Natural killer cell treated with Interleukin-12 subunit alpha and Interleukin-12 subunit beta and Interleukin-15 and Interleukin-18, amount 100 ng/mL, for 72 hours (primary cell): ENCODE data around the gene MCOLN1. TPM values are rescaled to one million over a fixed set of nuclear protein-coding genes. Genes with fewer than 3 reads are reported as not detected.
"Not testable (repeated sequence)": the region's sequence is repeated elsewhere in the genome, so short reads cannot be mapped to it uniquely, and the experiment has no call there.

Experiments
- ATAC-seq, 2 donors: fragments of 150-1000 bp; cut with Tn5 transposase in 1 of 2; sonication (Bioruptor Pico), chemical (Tn5 transposase) in 1 of 2; 2 replicates each; pipeline ENCODE4 v1.10.0; 2021
- DNase-seq: peaks from one replicate; pipeline ENCODE4 v3.0.0; 2022; ENCODE audit warnings: low spot score
- H3K27ac Mint-ChIP-seq, 2 donors: 1 replicate in 1 of 2; 2 replicates in 1 of 2; pipeline ENCODE4 v1.8.0; 2022; ENCODE audit warnings: mixed read lengths in 2 of 2, mild to moderate bottlenecking in 1 of 2, moderate library complexity in 1 of 2
- H3K27me3 Mint-ChIP-seq, 2 donors: 1 replicate in 1 of 2; 2 replicates in 1 of 2; pipeline ENCODE4 v1.8.0; 2022; ENCODE audit warnings: mixed read lengths in 2 of 2
- H3K36me3 Mint-ChIP-seq: one replicate; pipeline ENCODE4 v1.8.0; 2022; ENCODE audit warnings: mixed read lengths
- H3K4me1 Mint-ChIP-seq, 2 donors: 1 replicate in 1 of 2; 2 replicates in 1 of 2; pipeline ENCODE4 v1.8.0; 2022; ENCODE audit warnings: low read depth in 2 of 2, mixed read lengths in 2 of 2, mild to moderate bottlenecking in 1 of 2
- H3K4me3 Mint-ChIP-seq: one replicate; pipeline ENCODE4 v1.8.0; 2022; ENCODE audit warnings: mixed read lengths
- H3K9me3 Mint-ChIP-seq: 2 replicates; pipeline ENCODE4 v1.8.0; 2022; ENCODE audit warnings: mixed read lengths
- total RNA-seq, 2 donors: library from RNA; stranded (reverse); gene quantifications; one replicate each; pipeline ENCODE4 v1.2.3, GENCODE V29; 2022

Gene MCOLN1
- total RNA-seq, 2 donors from 2014 or later: 26.0 to 41.2 TPM

- no peak overlapping the region for H3K4me3 Mint-ChIP-seq
- no peak for ATAC-seq
- H3K27ac Mint-ChIP-seq: no peak overlapping the region
Measured at GRCh38 chr19:7564866-7565265, 42.4 kb downstream of the MCOLN1 start.

GRCh38 chr19:7565332-7565731 is 42.9 kb downstream of the MCOLN1 start:
- Mint-ChIP-seq H3K9me3 (no peaks in the 10 kb centered on the region), H3K4me3 (no peak overlapping the region), H3K36me3 (peaks cover 1% of the 10 kb centered on the region), H3K27ac (no peak overlapping the region), H3K4me1 (peaks cover 0 to 5% of the 10 kb centered on the region in 2 donors), H3K27me3 (no peaks in the 10 kb centered on the region)
- ATAC-seq: no peak
- no peak for DNase-seq

More at GRCh38 chr19:7564866-7565265, 42.4 kb downstream of the MCOLN1 start:
- Mint-ChIP-seq H3K36me3 (peaks cover 4% of the 10 kb centered on the region), H3K4me1 (peaks cover 0 to 7% of the 10 kb centered on the region in 2 donors), H3K9me3 (no peaks in the 10 kb centered on the region), H3K27me3 (no peaks in the 10 kb centered on the region)
- no peak for DNase-seq

- H3K9me3 Mint-ChIP-seq: no peaks in the 10 kb centered on the region
- ATAC-seq: no peak
Measured at GRCh38 chr19:7570761-7571160, 48.3 kb downstream of the MCOLN1 start.

GRCh38 chr19:7575434-7576040 is 53.1 kb downstream of the MCOLN1 start:
- H3K4me1 Mint-ChIP-seq: peaks cover 0 to 2% of the 10 kb centered on the region in 2 donors
- no peak overlapping the region for H3K27ac Mint-ChIP-seq
- H3K36me3 Mint-ChIP-seq: no peaks in the 10 kb centered on the region
- H3K27me3 Mint-ChIP-seq: peaks cover 11 to 17% of the 10 kb centered on the region in 2 donors
- no peaks in the 10 kb centered on the region for H3K9me3 Mint-ChIP-seq
- ATAC-seq: no peak
- H3K4me3 Mint-ChIP-seq: no peak overlapping the region
- DNase-seq: no peak

More at GRCh38 chr19:7570761-7571160, 48.3 kb downstream of the MCOLN1 start:
- no peaks in the 10 kb centered on the region for H3K36me3 Mint-ChIP-seq
- H3K4me1 Mint-ChIP-seq: peaks cover 0 to 2% of the 10 kb centered on the region in 2 donors
- H3K27me3 Mint-ChIP-seq: no peaks in the 10 kb centered on the region
- no peak overlapping the region for H3K27ac Mint-ChIP-seq
- DNase-seq: no peak
- H3K4me3 Mint-ChIP-seq: no peak overlapping the region

- DNase-seq, H3K27ac Mint-ChIP-seq, H3K4me3 Mint-ChIP-seq, ATAC-seq, H3K4me1 Mint-ChIP-seq, H3K9me3 Mint-ChIP-seq, H3K36me3 Mint-ChIP-seq: not testable (repeated sequence)
- H3K27me3 Mint-ChIP-seq: peaks cover 11 to 19% of the 10 kb centered on the region in 2 donors
Measured at GRCh38 chr19:7577422-7577821, 55.0 kb downstream of the MCOLN1 start.

GRCh38 chr19:7578127-7578526 is 55.7 kb downstream of the MCOLN1 start:
- peaks cover 14 to 24% of the 10 kb centered on the region in 2 donors for H3K27me3 Mint-ChIP-seq
- H3K4me3 Mint-ChIP-seq: no peak overlapping the region
- no peaks in the 10 kb centered on the region for H3K9me3 Mint-ChIP-seq
- ATAC-seq (no peak), DNase-seq (no peak)
- peaks cover 0 to 2% of the 10 kb centered on the region in 2 donors for H3K4me1 Mint-ChIP-seq
- H3K27ac Mint-ChIP-seq: no peak overlapping the region
- H3K36me3 Mint-ChIP-seq: no peaks in the 10 kb centered on the region

GRCh38 chr19:7579182-7579581 is 56.8 kb downstream of the MCOLN1 start:
- H3K4me3 Mint-ChIP-seq: no peak overlapping the region
- H3K4me1 Mint-ChIP-seq: peaks cover 0 to 2% of the 10 kb centered on the region in 2 donors
- no peaks in the 10 kb centered on the region for H3K9me3 Mint-ChIP-seq
- DNase-seq: no peak
- H3K36me3 Mint-ChIP-seq: no peaks in the 10 kb centered on the region
- H3K27ac Mint-ChIP-seq: no peak overlapping the region
- H3K27me3 Mint-ChIP-seq: peaks cover 14 to 24% of the 10 kb centered on the region in 2 donors
- no peak for ATAC-seq

GRCh38 chr19:7582446-7582845 is 60.0 kb downstream of the MCOLN1 start:
- Mint-ChIP-seq H3K36me3 (no peaks in the 10 kb centered on the region), H3K27ac (no peak overlapping the region), H3K9me3 (no peaks in the 10 kb centered on the region), H3K27me3 (peaks cover 6 to 15% of the 10 kb centered on the region in 2 donors), H3K4me3 (no peak overlapping the region), H3K4me1 (no peaks in the 10 kb centered on the region)
- DNase-seq (no peak), ATAC-seq (no peak)

Other genes starting within 250 kb of the MCOLN1 start
- 1 to 10 TPM; 1.1 to 1.7 TPM for gene INSR, start 228.2 kb upstream of the MCOLN1 start, total RNA-seq
- gene ARHGEF18, start 173.7 kb upstream of the MCOLN1 start, total RNA-seq: 10 to 100 TPM; 42.3 to 56.3 TPM
- gene PEX11G, start 33.6 kb upstream of the MCOLN1 start, total RNA-seq: 1 to 10 TPM; 1.2 to 1.4 TPM
- gene ZNF358, start 6.5 kb upstream of the MCOLN1 start, total RNA-seq: 10 to 100 TPM; 10.2 to 15.6 TPM
- gene PNPLA6, start 13.1 kb downstream of the MCOLN1 start, total RNA-seq: 100 to 1,000 TPM; 259 to 369 TPM
- gene CAMSAP3, start 73.2 kb downstream of the MCOLN1 start, total RNA-seq: 1 to 10 TPM in 1 of 2 donors, under 1 TPM in 1; 0.36 to 1.2 TPM
- gene XAB2, start 106.9 kb downstream of the MCOLN1 start, total RNA-seq: 10 to 100 TPM; 42.2 to 46.1 TPM
- 10 to 100 TPM; 75.9 to 95.7 TPM for gene PET100, start 107.2 kb downstream of the MCOLN1 start, total RNA-seq
- 1 to 10 TPM; 1.2 to 1.5 TPM for gene PCP2, start 111.1 kb downstream of the MCOLN1 start, total RNA-seq
- 100 to 1,000 TPM; 233 to 247 TPM for gene STXBP2, start 114.5 kb downstream of the MCOLN1 start, total RNA-seq
- not detected for gene RETN, start 146.4 kb downstream of the MCOLN1 start, total RNA-seq
- not detected for gene MCEMP1, start 154.5 kb downstream of the MCOLN1 start, total RNA-seq
- gene TRAPPC5, start 158.2 kb downstream of the MCOLN1 start, total RNA-seq: 10 to 100 TPM; 57.9 to 75.7 TPM
- under 1 TPM in 1 of 2 donors, not detected in 1; 0.78 TPM for gene FCER2, start 179.5 kb downstream of the MCOLN1 start, total RNA-seq
- gene CLEC4G, start 209.5 kb downstream of the MCOLN1 start, total RNA-seq: not detected
- not detected for gene CD209, start 224.9 kb downstream of the MCOLN1 start, total RNA-seq
- gene CLEC4M, start 240.6 kb downstream of the MCOLN1 start, total RNA-seq: not detected